HCT116 (cell line): ENCODE data around the gene GRIK5. TPM values are rescaled to one million over a fixed set of nuclear protein-coding genes. Genes with fewer than 3 reads are reported as not detected.

Experiments used
- ATAC-seq: fragments of 200-7000 bp; cut with Tn5 transposase; 2 replicates; pipeline ENCODE4 v1.9.1; 2020; ENCODE audit warnings: mild to moderate bottlenecking, moderate library complexity
- BruUV-seq: library from RNA; stranded (reverse); fragments of 400-500 nt; replicated peaks from 2 replicates; lab custom pipeline; 2021; lab: Mats Ljungman, UMichigan
- CTCF ChIA-PET: fragments of 300-600 bp; sonication (Branson Sonifier 250); formaldehyde crosslinking; loops from one replicate; lab custom pipeline; 2021; ENCODE audit warnings: antibody characterized with exemption; lab: Charles Lee
- POLR2A ChIA-PET: fragments of 300-600, 350-600 bp; sonication (Branson Sonifier 250); formaldehyde crosslinking; loops from one replicate; lab custom pipeline; 2021; ENCODE audit warnings: antibody characterized with exemption; lab: Charles Lee
- RAD21 ChIA-PET, 2 experiments: fragments of 300-600 bp; sonication (Branson Sonifier 250); formaldehyde crosslinking; loops; one replicate each; lab custom pipeline; 2023; ENCODE audit warnings: low total read pairs in 2 of 2; ENCODE audit not compliant: uncharacterized antibody in 2 of 2, unreplicated experiment in 2 of 2, low non-redundant PET in 1 of 2; lab: Charles Lee
- DNase-seq: peaks from one replicate; pipeline ENCODE4 v3.0.0-alpha.2; 2010; ENCODE audit warnings: low read depth, low spot score
- H2AFZ ChIP-seq: fragments of 200-600 bp; shearing (Covaris generic), sonication (generic); 2 replicates; pipeline ENCODE4 v1.6.1; 2017; ENCODE audit warnings: low read depth, mixed run types, mixed read lengths, antibody characterized with exemption, low read length; ENCODE audit not compliant: poor library complexity, severe bottlenecking
- H3K27ac ChIP-seq: 2 replicates; pipeline ENCODE4 v1.5.1; 2012; ENCODE audit warnings: low read depth, low read length
- H3K27me3 ChIP-seq: fragments of 200-600 bp; sonication (generic); 2 replicates; pipeline ENCODE4 v1.6.1; 2016; ENCODE audit warnings: mixed run types, low read length, mixed read lengths; ENCODE audit not compliant: insufficient read depth
- H3K36me3 ChIP-seq, 2 experiments: fragments of 200-500 bp in 1 of 2; fragments of 200-600 bp in 1 of 2; sonication (Bioruptor generic) in 1 of 2; sonication (generic) in 1 of 2; 2 replicates each; pipeline versions ENCODE4 v1.5.1 to v1.6.1; 2014 to 2016; ENCODE audit warnings: low read length in 2 of 2, inconsistent platforms in 1 of 2, mixed read lengths in 1 of 2, mixed run types in 1 of 2; ENCODE audit not compliant: insufficient read depth in 2 of 2, control insufficient read depth in 1 of 2
- H3K4me1 ChIP-seq, 2 experiments: fragments of 200-600 bp in 1 of 2; sonication (generic) in 1 of 2; 2 replicates each; pipeline versions ENCODE4 v1.5.1 to v1.6.1; 2012 to 2017; ENCODE audit warnings: low read length in 2 of 2, inconsistent platforms in 1 of 2, mild to moderate bottlenecking in 1 of 2, mixed read lengths in 1 of 2, mixed run types in 1 of 2, moderate library complexity in 1 of 2; ENCODE audit not compliant: insufficient read depth in 2 of 2, control insufficient read depth in 1 of 2
- H3K4me2 ChIP-seq: fragments of 200-600 bp; sonication (generic); 2 replicates; pipeline ENCODE4 v1.6.1; 2017; ENCODE audit warnings: mixed run types, low read length, mixed read lengths
- H3K4me3 ChIP-seq, 2 experiments: fragments of 200-600 bp in 1 of 2; sonication (generic) in 1 of 2; replicated peaks in 1 of 2; 2 replicates each; pipeline ENCODE4 v1.5.1; 2011 to 2016; ENCODE audit warnings: low read length in 2 of 2, control low read depth in 1 of 2, low read depth in 1 of 2, mild to moderate bottlenecking in 1 of 2, mixed read lengths in 1 of 2, mixed run types in 1 of 2
- H3K79me2 ChIP-seq: fragments of 200-600 bp; sonication (generic); 2 replicates; pipeline ENCODE4 v1.6.1; 2017; ENCODE audit warnings: mild to moderate bottlenecking, mixed run types, low read length, moderate library complexity, mixed read lengths; ENCODE audit not compliant: insufficient read depth
- H3K9ac ChIP-seq: fragments of 200-600 bp; sonication (generic); 2 replicates; pipeline ENCODE4 v1.6.1; 2016; ENCODE audit warnings: low read length, mixed read lengths
- H3K9me2 ChIP-seq: fragments of 200-600 bp; sonication (generic), shearing (Covaris generic); 2 replicates; pipeline ENCODE4 v1.6.1; 2017; ENCODE audit warnings: mixed run types, mild to moderate bottlenecking, moderate library complexity; ENCODE audit not compliant: insufficient read depth
- H3K9me3 ChIP-seq, 2 experiments: fragments of 200-500 bp in 1 of 2; fragments of 200-600 bp in 1 of 2; sonication (Bioruptor generic) in 1 of 2; sonication (generic) in 1 of 2; 2 replicates each; pipeline ENCODE4 v1.6.1; 2014 to 2017; ENCODE audit warnings: low read length in 2 of 2, mixed read lengths in 2 of 2, inconsistent platforms in 1 of 2, low read depth in 1 of 2, mild to moderate bottlenecking in 1 of 2, mixed run types in 1 of 2, moderate library complexity in 1 of 2; ENCODE audit not compliant: control insufficient read depth in 1 of 2, insufficient read depth in 1 of 2
- H4K20me1 ChIP-seq: fragments of 200-600 bp; sonication (generic), shearing (Covaris generic); 2 replicates; pipeline ENCODE4 v1.6.1; 2017; ENCODE audit warnings: mixed run types, mild to moderate bottlenecking, moderate library complexity; ENCODE audit not compliant: insufficient read depth
- CTCF ChIP-seq, 3 experiments: fragments of 200-600 bp in 1 of 3; sonication (generic) in 1 of 3; IDR thresholded peaks in 2 of 3; conservative IDR thresholded peaks in 1 of 3; 2 replicates each; pipeline ENCODE4 v1.5.1; 2012 to 2017; ENCODE audit warnings: low read depth in 2 of 3, low read length in 2 of 3, antibody characterized with exemption in 1 of 3, borderline replicate concordance in 1 of 3, control low read depth in 1 of 3, mild to moderate bottlenecking in 1 of 3, mixed read lengths in 1 of 3, mixed run types in 1 of 3, moderate library complexity in 1 of 3; ENCODE audit not compliant: insufficient read depth in 1 of 3
- EGR1 ChIP-seq: IDR thresholded peaks from 2 replicates; pipeline ENCODE4 v1.6.1; 2012; ENCODE audit warnings: low read depth
- ELF1 ChIP-seq: IDR thresholded peaks from 2 replicates; pipeline ENCODE4 v1.6.1; 2012; ENCODE audit warnings: low read depth, borderline replicate concordance
- EZH2phosphoT487 ChIP-seq: fragments of 200-600 bp; IDR thresholded peaks from 2 replicates; pipeline ENCODE4 v1.6.1; 2018; ENCODE audit warnings: antibody characterized with exemption, borderline replicate concordance
- SIN3A ChIP-seq: IDR thresholded peaks from 2 replicates; pipeline ENCODE4 v1.6.1; 2012; ENCODE audit warnings: low read depth
- SP1 ChIP-seq: IDR thresholded peaks from 2 replicates; pipeline ENCODE4 v1.6.1; 2012; ENCODE audit warnings: low read depth
- TCF7L2 ChIP-seq: IDR thresholded peaks from 2 replicates; pipeline ENCODE4 v1.7.0; 2011; ENCODE audit warnings: borderline replicate concordance, inconsistent platforms; ENCODE audit not compliant: insufficient read depth, insufficient read length; ENCODE audit errors: extremely low read depth
- ZFX ChIP-seq: fragments of 450-650 bp; IDR thresholded peaks from 2 replicates; pipeline ENCODE4 v1.6.1; 2017
- ZNF274 ChIP-seq: fragments of 200-500 bp; sonication (Bioruptor generic); IDR thresholded peaks from 2 replicates; pipeline ENCODE4 v1.6.1; 2014; ENCODE audit warnings: mild to moderate bottlenecking, low read depth, low read length, inconsistent platforms
- intact Hi-C: fragments of 100-400 bp; cut with micrococcal nuclease; formaldehyde crosslinking; loops from 2 replicates; pipeline ENCODE4 v1.10.0; 2022
- total RNA-seq: library from RNA; stranded (reverse); gene quantifications from one replicate; pipeline ENCODE4 v1.2.1, GENCODE V29; 2021; ENCODE audit not compliant: unreplicated experiment

The GRIK5 gene
- total RNA-seq, 1 experiment from 2014 or later = 1.7 TPM

- H3K27ac ChIP-seq = no peak overlapping the region
- peaks cover 0 to 7% of the 10 kb centered on the region in 2 experiments; a peak in 1 of 4 replicates for H3K36me3 ChIP-seq
- BruUV-seq = no TSS peak
- RAD21 ChIA-PET = no interaction called here
- POLR2A ChIA-PET = no interaction called here
- CTCF ChIA-PET = interaction anchor here (0.7 kb wide), 1 partner anchor 237 kb away, joined by 3 read pairs; no protein-coding TSS in a partner anchor
- no peaks in the 10 kb centered on the region for H4K20me1 ChIP-seq
- H3K9ac ChIP-seq = no peak overlapping the region
- H3K4me3 ChIP-seq = no peak overlapping the region
- H3K4me2 ChIP-seq = no peak overlapping the region
- no peaks in the 10 kb centered on the region for H3K27me3 ChIP-seq
- no peak for DNase-seq
- intact Hi-C loops = loop anchor here (10.0 kb wide), 1 partner anchor 104 kb away; no protein-coding TSS in a partner anchor
- no peaks in the 10 kb centered on the region for H3K9me3 ChIP-seq
- H3K79me2 ChIP-seq = no peaks in the 10 kb centered on the region
- TF ChIP-seq EGR1 (no peak), ZNF274 (no peak), ZFX (no peak), SIN3A (no peak), SP1 (no peak), ELF1 (no peak)
- H3K9me2 ChIP-seq = no peaks in the 10 kb centered on the region
- no peak overlapping the region for H2AFZ ChIP-seq
- H3K4me1 ChIP-seq = peaks cover 4 to 10% of the 10 kb centered on the region in 2 experiments; a peak in 3 of 4 replicates
- no peak for ATAC-seq
Observed at GRCh38 chr19:41990615-41991014, 79.4 kb downstream of the GRIK5 start.

- Histone ChIP-seq H4K20me1 (no peaks in the 10 kb centered on the region), H3K9me2 (no peaks in the 10 kb centered on the region), H3K27ac (no peak overlapping the region), H3K9me3 (no peaks in the 10 kb centered on the region), H2AFZ (no peak overlapping the region), H3K27me3 (no peaks in the 10 kb centered on the region), H3K4me3 (no peak overlapping the region), H3K36me3 (peaks cover 0 to 7% of the 10 kb centered on the region in 2 experiments; a peak in 1 of 4 replicates), H3K9ac (no peak overlapping the region), H3K4me2 (no peak overlapping the region), H3K79me2 (no peaks in the 10 kb centered on the region), H3K4me1 (peaks cover 4 to 10% of the 10 kb centered on the region in 2 experiments; a peak in 3 of 4 replicates)
- intact Hi-C loops = loop anchor here (10.0 kb wide), 1 partner anchor 105 kb away; no protein-coding TSS in a partner anchor
- ChIA-PET POLR2A (no interaction called here), CTCF (no interaction called here), RAD21 (no interaction called here)
- ATAC-seq = no peak
- BruUV-seq = no TSS peak
- DNase-seq = no peak
- TF ChIP-seq TCF7L2 (no peak), ELF1 (no peak), EZH2phosphoT487 (no peak), CTCF (IDR thresholded peaks at IDR 0.05 in 2 of 3, conservative IDR thresholded peaks at IDR 0.05 in 1 of 3; ENCODE audit: borderline replicate concordance in 1 of 3, insufficient read depth in 1 of 3, low read depth in 2 of 3, low read length in 2 of 3) (no peak)
Observed at GRCh38 chr19:41990028-41990427, 80.0 kb downstream of the GRIK5 start.
